Cardiac muscle cell (in vitro differentiated cells and primary cell): Measurements from ENCODE around the gene PTPRM. TPM values are rescaled to one million over a fixed set of nuclear protein-coding genes. Genes with fewer than 3 reads are reported as not detected.

Source experiments
- DNase-seq, 2 donors: peaks; one replicate each; pipeline versions ENCODE4 v3.0.0 to v3.0.0-alpha.2; 2010 to 2017; ENCODE audit warnings: low read depth in 1 of 2, low spot score in 1 of 2
- H3K27ac ChIP-seq: fragments of 200-600 bp; sonication (generic); 2 replicates; pipeline ENCODE4 v1.5.1; 2016
- H3K27me3 ChIP-seq: fragments of 200-600 bp; sonication (generic); 2 replicates; pipeline ENCODE4 v1.6.0; 2016; ENCODE audit warnings: control low read depth
- H3K36me3 ChIP-seq: fragments of 200-600 bp; sonication (generic); 2 replicates; pipeline ENCODE4 v1.5.1; 2016; ENCODE audit warnings: control low read depth
- H3K4me1 ChIP-seq: fragments of 200-600 bp; sonication (generic); 2 replicates; pipeline ENCODE4 v1.8.1; 2017; ENCODE audit warnings: low read depth, mild to moderate bottlenecking, mixed run types
- H3K4me3 ChIP-seq: fragments of 200-600 bp; sonication (generic); 2 replicates; pipeline ENCODE4 v1.5.1; 2016; ENCODE audit warnings: mild to moderate bottlenecking
- H3K9me3 ChIP-seq: fragments of 200-600 bp; sonication (generic); 2 replicates; pipeline ENCODE4 v1.5.1; 2017; ENCODE audit warnings: low read depth, mild to moderate bottlenecking, control low read depth
- polyA plus RNA-seq: library from polyadenylated mRNA; unstranded; fragments of >200 nt; fragmentation: Nextera tagmentation; extraction: Ambion mirVana; gene quantifications from 2 replicates; pipeline ENCODE4 v1.2.1, GENCODE V29; 2016
- total RNA-seq: library from RNA; depleted of rRNA; stranded (reverse); fragments of >200 nt; gene quantifications from 2 replicates; pipeline ENCODE4 v1.2.3, GENCODE V29; 2016
- TF ChIP-seq, protein P1 (sequence below): IDR thresholded peaks from 2 replicates; pipeline ENCODE4 v1.5.1; 2012; ENCODE audit warnings: low read depth, mild to moderate bottlenecking, low read length

PTPRM gene
- total and polyA plus RNA-seq, 2 experiments from 2014 or later = 26.5 to 48.8 TPM

GRCh38 chr18:8376113-8376512 lies 809.0 kb downstream of the PTPRM start:
- Histone ChIP-seq H3K4me3 (no peak overlapping the region), H3K36me3 (peaks cover 12% of the 10 kb centered on the region), H3K4me1 (no peaks in the 10 kb centered on the region), H3K27ac (no peak overlapping the region), H3K27me3 (no peaks in the 10 kb centered on the region), H3K9me3 (no peaks in the 10 kb centered on the region)
- TF ChIP-seq, protein P1, sequence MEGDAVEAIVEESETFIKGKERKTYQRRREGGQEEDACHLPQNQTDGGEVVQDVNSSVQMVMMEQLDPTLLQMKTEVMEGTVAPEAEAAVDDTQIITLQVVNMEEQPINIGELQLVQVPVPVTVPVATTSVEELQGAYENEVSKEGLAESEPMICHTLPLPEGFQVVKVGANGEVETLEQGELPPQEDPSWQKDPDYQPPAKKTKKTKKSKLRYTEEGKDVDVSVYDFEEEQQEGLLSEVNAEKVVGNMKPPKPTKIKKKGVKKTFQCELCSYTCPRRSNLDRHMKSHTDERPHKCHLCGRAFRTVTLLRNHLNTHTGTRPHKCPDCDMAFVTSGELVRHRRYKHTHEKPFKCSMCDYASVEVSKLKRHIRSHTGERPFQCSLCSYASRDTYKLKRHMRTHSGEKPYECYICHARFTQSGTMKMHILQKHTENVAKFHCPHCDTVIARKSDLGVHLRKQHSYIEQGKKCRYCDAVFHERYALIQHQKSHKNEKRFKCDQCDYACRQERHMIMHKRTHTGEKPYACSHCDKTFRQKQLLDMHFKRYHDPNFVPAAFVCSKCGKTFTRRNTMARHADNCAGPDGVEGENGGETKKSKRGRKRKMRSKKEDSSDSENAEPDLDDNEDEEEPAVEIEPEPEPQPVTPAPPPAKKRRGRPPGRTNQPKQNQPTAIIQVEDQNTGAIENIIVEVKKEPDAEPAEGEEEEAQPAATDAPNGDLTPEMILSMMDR = no peak
- DNase-seq = no peak

DNA sequence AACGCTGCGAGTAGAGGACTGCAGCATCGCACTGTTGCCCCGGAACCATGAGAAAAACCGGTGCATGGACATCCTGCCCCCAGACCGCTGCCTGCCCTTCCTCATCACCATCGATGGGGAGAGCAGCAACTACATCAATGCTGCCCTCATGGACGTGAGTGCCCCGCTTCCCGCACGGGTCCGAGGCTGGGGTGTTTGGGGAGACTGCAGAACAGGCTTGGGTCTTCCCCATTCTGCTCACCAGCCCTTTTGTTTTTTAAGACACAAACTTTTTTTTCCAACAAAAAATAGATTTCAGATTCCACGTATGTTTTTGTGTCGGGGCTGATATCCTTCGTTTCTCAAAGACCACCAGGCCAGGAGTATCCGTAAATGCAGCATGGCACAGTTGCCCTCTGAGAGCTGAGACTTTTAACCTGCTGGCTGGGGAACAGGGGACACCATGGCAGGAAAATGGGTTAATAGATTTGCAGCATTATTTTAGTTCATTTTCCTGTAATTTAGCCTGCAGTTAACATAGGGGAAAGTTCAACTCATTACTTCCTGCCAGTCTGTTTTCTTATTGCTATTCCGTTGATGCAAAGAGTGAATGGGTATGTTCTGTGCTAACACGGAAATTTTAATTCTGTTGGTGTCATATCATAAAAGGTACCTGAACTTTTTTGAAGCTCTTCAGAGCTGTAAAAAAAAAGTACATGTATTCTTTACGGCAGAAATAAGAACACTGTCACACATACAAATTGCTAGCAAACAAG lies 812.2 kb downstream of the PTPRM start:
- TF ChIP-seq, protein P1 = no peak
- no peak for DNase-seq

GRCh38 chr18:8380006-8380405 lies 812.9 kb downstream of the PTPRM start:
- Histone ChIP-seq H3K27ac (no peak overlapping the region), H3K27me3 (no peaks in the 10 kb centered on the region), H3K9me3 (no peaks in the 10 kb centered on the region), H3K4me3 (no peak overlapping the region), H3K36me3 (peaks cover 15% of the 10 kb centered on the region), H3K4me1 (no peaks in the 10 kb centered on the region)
- TF ChIP-seq, protein P1 = no peak
- DNase-seq = no peak

More for the DNA sequence above, 812.2 kb downstream of the PTPRM start:
- Histone ChIP-seq H3K4me1 (no peaks in the 10 kb centered on the region), H3K4me3 (no peak overlapping the region), H3K36me3 (peaks cover 14% of the 10 kb centered on the region), H3K9me3 (no peaks in the 10 kb centered on the region), H3K27ac (no peak overlapping the region), H3K27me3 (no peaks in the 10 kb centered on the region)

GRCh38 chr18:8380926-8381325 lies 813.8 kb downstream of the PTPRM start:
- TF ChIP-seq, protein P1 = no peak
- peaks cover 15% of the 10 kb centered on the region for H3K36me3 ChIP-seq
- no peaks in the 10 kb centered on the region for H3K9me3 ChIP-seq
- H3K27ac ChIP-seq = no peak overlapping the region
- H3K27me3 ChIP-seq = no peaks in the 10 kb centered on the region
- no peak overlapping the region for H3K4me3 ChIP-seq
- no peaks in the 10 kb centered on the region for H3K4me1 ChIP-seq
- DNase-seq = no peak

- no peaks in the 10 kb centered on the region for H3K9me3 ChIP-seq
- DNase-seq = peak in 1 of 2 donors; percentile 30
- no peaks in the 10 kb centered on the region for H3K4me1 ChIP-seq
- no peak overlapping the region for H3K27ac ChIP-seq
- TF ChIP-seq, protein P1 = no peak
- H3K27me3 ChIP-seq = no peaks in the 10 kb centered on the region
- peaks cover 19% of the 10 kb centered on the region for H3K36me3 ChIP-seq
- no peak overlapping the region for H3K4me3 ChIP-seq
These were observed 814.8 kb downstream of the PTPRM start for GRCh38 chr18:8381821-8382459.
